ENCODE results near the gene TLCD1.

The TLCD1 gene

GRCh38 chr17:28712032-28712704, 13.9 kb downstream of the TLCD1 start:
- DNase-seq: peak; percentile 76 to 77

- DNase-seq: peak in 1 of 2 donors; percentile 38
Observed at GRCh38 chr17:28711723-28712031, 14.4 kb downstream of the TLCD1 start, which contains the start of gene PROCA1. Gene PROCA1, minus strand, starts transcription at chr17:28711888. Its CDS starts 228 bp downstream, at chr17:28711660.

GRCh38 chr17:28710861-28711722, 14.9 kb downstream of the TLCD1 start:
- peak; percentile 89 to 93 for DNase-seq

GRCh38 chr17:28707339-28707720, 18.7 kb downstream of the TLCD1 start:
- no peak for DNase-seq

GRCh38 chr17:28706471-28707338, 19.3 kb downstream of the TLCD1 start:
- DNase-seq: no peak

- DNase-seq: no peak
Observed at GRCh38 chr17:28705728-28706334, 20.2 kb downstream of the TLCD1 start.

- no peak for DNase-seq
Observed at GRCh38 chr17:28705074-28705659, 20.9 kb downstream of the TLCD1 start.

GRCh38 chr17:28704219-28704858, 21.7 kb downstream of the TLCD1 start:
- DNase-seq: no peak

- DNase-seq: no peak
Observed at GRCh38 chr17:28703552-28704218, 22.3 kb downstream of the TLCD1 start.

GRCh38 chr17:28702752-28703150, 23.3 kb downstream of the TLCD1 start:
- no peak for DNase-seq

GRCh38 chr17:28702026-28702751, 23.8 kb downstream of the TLCD1 start:
- DNase-seq: no peak

- DNase-seq: no peak
Observed at GRCh38 chr17:28700830-28701492, 25.1 kb downstream of the TLCD1 start.

GRCh38 chr17:28700278-28700677, 25.8 kb downstream of the TLCD1 start:
- DNase-seq: no peak

GRCh38 chr17:28698253-28698941, 27.6 kb downstream of the TLCD1 start:
- no peak for DNase-seq

GRCh38 chr17:28693869-28694268, 32.2 kb downstream of the TLCD1 start:
- DNase-seq: no peak

- no peak for DNase-seq
Observed at GRCh38 chr17:28689011-28689410, 37.0 kb downstream of the TLCD1 start.

GRCh38 chr17:28688481-28688880, 37.6 kb downstream of the TLCD1 start:
- no peak for DNase-seq

GRCh38 chr17:28686296-28686695, 39.7 kb downstream of the TLCD1 start:
- no peak for DNase-seq

- no peak for DNase-seq
Observed at GRCh38 chr17:28685366-28685765, 40.7 kb downstream of the TLCD1 start.
